A549 (cell line): ENCODE data around the gene PNISR. TPM values are rescaled to one million over a fixed set of nuclear protein-coding genes. Genes with fewer than 3 reads are reported as not detected.

Experiments used
- ATAC-seq, 2 experiments: fragments of 200-7000 bp in 1 of 2; fragments of >200 bp in 1 of 2; cut with Nextera tagmentation in 1 of 2; cut with Tn5 transposase in 1 of 2; 3 replicates each; pipeline versions ENCODE4 v1.8.0 to v1.9.1; 2018 to 2020; ENCODE audit warnings: mild to moderate bottlenecking in 1 of 2, moderate library complexity in 1 of 2
- CTCF ChIA-PET: fragments of 300-600 bp; sonication (Branson Sonifier 250); formaldehyde crosslinking; extraction: SDS; loops from one replicate; lab custom pipeline; 2021; ENCODE audit warnings: antibody characterized with exemption, inconsistent platforms; lab: Yijun Ruan, JAX
- POLR2A ChIA-PET: fragments of 350-600 bp; formaldehyde crosslinking; extraction: SDS; loops from one replicate; lab custom pipeline; 2021; ENCODE audit warnings: antibody characterized with exemption, inconsistent platforms; lab: Yijun Ruan, JAX
- DNase-seq, 2 experiments: peaks; one replicate each; pipeline versions ENCODE4 v3.0.0 to v3.0.0-alpha.2; 2011 to 2016; ENCODE audit warnings: low read depth in 1 of 2, low spot score in 1 of 2
- FAIRE-seq: peaks from 2 replicates; lab custom pipeline; 2011; peaks lifted over from hg19 to GRCh38; lab: Jason Lieb, UNC
- H3K27ac ChIP-seq, 2 experiments: fragments of >200 bp; sonication (Bioruptor Twin); formaldehyde crosslinking; 3 replicates each; pipeline ENCODE4 v1.5.1; 2016 to 2017
- H3K4me1 ChIP-seq: fragments of >200 bp; sonication (Bioruptor Twin); formaldehyde crosslinking; 3 replicates; pipeline ENCODE4 v1.6.1; 2016
- H3K4me2 ChIP-seq: fragments of >200 bp; sonication (Bioruptor Twin); formaldehyde crosslinking; 3 replicates; pipeline ENCODE4 v1.6.1; 2016
- H3K4me3 ChIP-seq: fragments of >200 bp; sonication (Bioruptor Twin); formaldehyde crosslinking; 3 replicates; pipeline ENCODE4 v1.5.1; 2016
- H3K9me3 ChIP-seq: fragments of >200 bp; sonication (Bioruptor Twin); formaldehyde crosslinking; 3 replicates; pipeline ENCODE4 v1.6.1; 2016
- BCL3 ChIP-seq: fragments of >200 bp; sonication (Bioruptor Twin); formaldehyde crosslinking; IDR thresholded peaks from 3 replicates; pipeline ENCODE4 v1.6.1; 2016
- CBX2 ChIP-seq: fragments of 200-600 bp; sonication (generic); IDR thresholded peaks from 2 replicates; pipeline ENCODE4 v1.6.1; 2016; ENCODE audit warnings: low read depth, mild to moderate bottlenecking, borderline replicate concordance
- CBX8 ChIP-seq: fragments of 200-600 bp; sonication (generic); IDR thresholded peaks from 2 replicates; pipeline ENCODE4 v1.6.1; 2016
- CTCF ChIP-seq: fragments of >200 bp; sonication (Bioruptor Twin); formaldehyde crosslinking; IDR thresholded peaks from 3 replicates; pipeline ENCODE4 v1.5.1; 2016
- EHF ChIP-seq: fragments of 250-450 bp; sonication (Bioruptor Pico); IDR thresholded peaks from 2 replicates; pipeline ENCODE4 v1.5.0; 2020; ENCODE audit warnings: mild to moderate bottlenecking
- EHMT2 ChIP-seq: fragments of 200-600 bp; sonication (generic); IDR thresholded peaks from 2 replicates; pipeline ENCODE4 v1.6.1; 2016; ENCODE audit warnings: antibody characterized with exemption, low read depth, mild to moderate bottlenecking, moderate library complexity
- EP300 ChIP-seq, 2 experiments: fragments of >200 bp; sonication (Bioruptor Twin); formaldehyde crosslinking; IDR thresholded peaks; 2 replicates in 1 of 2; 3 replicates in 1 of 2; pipeline ENCODE4 v1.6.1; 2016 to 2017
- FOSL2 ChIP-seq, 2 experiments: fragments of 450-650 bp in 1 of 2; fragments of >200 bp in 1 of 2; sonication (Bioruptor Twin) in 1 of 2; formaldehyde crosslinking; IDR thresholded peaks; 2 replicates each; pipeline versions ENCODE4 v1.5.0 to v1.6.1; 2016 to 2020; ENCODE audit warnings: mild to moderate bottlenecking in 1 of 2, moderate library complexity in 1 of 2
- HOXB5 ChIP-seq: fragments of 250-450 bp; sonication (Bioruptor Pico); IDR thresholded peaks from 2 replicates; pipeline ENCODE4 v1.5.0; 2020; ENCODE audit warnings: mild to moderate bottlenecking, moderate library complexity
- JUNB ChIP-seq: fragments of >200 bp; sonication (Bioruptor Twin); formaldehyde crosslinking; IDR thresholded peaks from 2 replicates; pipeline ENCODE4 v1.6.1; 2016
- KDM1A ChIP-seq: fragments of 200-600 bp; sonication (generic); IDR thresholded peaks from 2 replicates; pipeline ENCODE4 v1.6.1; 2016; ENCODE audit warnings: low read depth, mild to moderate bottlenecking
- MAFK ChIP-seq: fragments of 450-650 bp; IDR thresholded peaks from 2 replicates; pipeline ENCODE4 v1.6.1; 2014; ENCODE audit not compliant: partially characterized antibody
- MAX ChIP-seq: IDR thresholded peaks from 2 replicates; pipeline ENCODE4 v1.6.1; 2012
- NPAS2 ChIP-seq: fragments of 250-450 bp; sonication (Bioruptor Pico); IDR thresholded peaks from 2 replicates; pipeline ENCODE4 v1.8.0; 2022; ENCODE audit warnings: mild to moderate bottlenecking, moderate library complexity, borderline replicate concordance
- PHF8 ChIP-seq: fragments of 200-600 bp; sonication (generic); IDR thresholded peaks from 2 replicates; pipeline ENCODE4 v1.6.1; 2016; ENCODE audit warnings: low read depth, mild to moderate bottlenecking, antibody characterized with exemption, moderate library complexity, borderline replicate concordance
- POLR2A ChIP-seq: IDR thresholded peaks from 2 replicates; pipeline ENCODE4 v1.6.1; 2012; ENCODE audit warnings: mild to moderate bottlenecking, low read length
- RAD21 ChIP-seq, 2 experiments: fragments of >200 bp in 1 of 2; sonication (Bioruptor Twin) in 1 of 2; formaldehyde crosslinking in 1 of 2; IDR thresholded peaks in 1 of 2; conservative IDR thresholded peaks in 1 of 2; 2 replicates in 1 of 2; 3 replicates in 1 of 2; pipeline ENCODE4 v1.6.1; 2012 to 2018; ENCODE audit warnings: inconsistent platforms in 1 of 2
- REST ChIP-seq: fragments of 200-600 bp; sonication (generic); IDR thresholded peaks from 2 replicates; pipeline ENCODE4 v1.6.1; 2016; ENCODE audit warnings: antibody characterized with exemption, mild to moderate bottlenecking, moderate library complexity
- SREBF2 ChIP-seq: fragments of 450-650 bp; IDR thresholded peaks from 2 replicates; pipeline ENCODE4 v1.6.1; 2014; ENCODE audit warnings: mild to moderate bottlenecking, moderate library complexity
- TP53 ChIP-seq: fragments of 250-450 bp; sonication (Bioruptor Pico); IDR thresholded peaks from 2 replicates; pipeline ENCODE4 v1.5.0; 2021; ENCODE audit warnings: mild to moderate bottlenecking, moderate library complexity
- ZFP36 ChIP-seq: fragments of 450-650 bp; IDR thresholded peaks from 2 replicates; pipeline ENCODE4 v1.6.1; 2014; ENCODE audit warnings: borderline replicate concordance; ENCODE audit not compliant: partially characterized antibody
- ZSCAN20 ChIP-seq: fragments of 250-450 bp; sonication (Bioruptor Pico); IDR thresholded peaks from 2 replicates; pipeline ENCODE4 v1.8.0; 2022; ENCODE audit warnings: mild to moderate bottlenecking, moderate library complexity
- WGBS: methylation state at CpG from one replicate; pipeline ENCODE4 v1.1.6; 2017; ENCODE audit errors: missing lambda C conversion rate; 5-methylcytosine and 5-hydroxymethylcytosine counted together
- polyA plus RNA-seq, 4 experiments: library from polyadenylated mRNA; depleted of rRNA in 3 of 4; stranded (reverse); fragments of >200 nt; fragmentation: RNase III in 1 of 4; extraction: RNeasy Plus Mini Kit Qiagen cat#74134 plus additional on column Dnase treatment in 1 of 4; gene quantifications; 2 replicates in 3 of 4; 3 replicates in 1 of 4; pipeline ENCODE4 v1.2.3, GENCODE V29; 2011 to 2017

PNISR gene
- polyA plus RNA-seq, 2 of the 4 experiments (the other 2 are of a cell fraction) = 51.5 to 53.7 TPM

- Histone ChIP-seq H3K9me3 (no peaks in the 10 kb centered on the region), H3K27ac (no peak overlapping the region; a peak in 1 of 6 replicates), H3K4me2 (peak overlapping the region; percentile 90), H3K4me3 (peak overlapping the region; percentile 68), H3K4me1 (peaks cover 7% of the 10 kb centered on the region)
- POLR2A ChIA-PET = no interaction called here
- CTCF ChIA-PET = no interaction called here
- no peak for ATAC-seq
- peak in 1 of 2 experiments; percentile 6 for DNase-seq
- WGBS = 26% methylated on average over 10 of the region's 10 CpGs
- TF ChIP-seq CBX2 (no peak), HOXB5 (no peak), POLR2A (no peak), JUNB (no peak), ZFP36 (no peak), TP53 (no peak), EHF (no peak), SREBF2 (no peak), EP300 (IDR thresholded peaks at IDR 0.05) (no peak), PHF8 (no peak)
- no peak for FAIRE-seq
Observed at GRCh38 chr6:99350573-99350972, 74.5 kb downstream of the PNISR start.

- H3K4me1 ChIP-seq = peaks cover 10% of the 10 kb centered on the region
- 23% methylated on average over 4 of the region's 108 CpGs for WGBS
- H3K4me3 ChIP-seq = peak within 1 kb of the TSS; percentile 68
- FAIRE-seq (no peak), DNase-seq (peak; percentile 34 to 44), ATAC-seq (peak; percentile 85 to 92)
- ChIA-PET CTCF (no interaction called here), POLR2A (interaction anchor here (1.9 kb wide), 1 partner anchor 44 kb away, joined by 8 read pairs; the partner anchor contains the start of gene COQ3)
- H3K27ac ChIP-seq = peak within 1 kb of the TSS; percentile 70 to 94
- H3K9me3 ChIP-seq = no peaks in the 10 kb centered on the region
- peak within 1 kb of the TSS; percentile 90 for H3K4me2 ChIP-seq
- TF ChIP-seq CTCF = peak; percentile 31
- no peak for TF ChIP-seq KDM1A
- TF ChIP-seq PHF8 = peak; percentile 46; the same call in 1 of the 2 replicates
- TF ChIP-seq MAX = peak; percentile 17; the same call in 1 of the 2 replicates
- peak in 1 of 2 experiments; percentile 27; a peak in 1 of 5 replicates for TF ChIP-seq RAD21 (conservative IDR thresholded peaks at IDR 0.05 in 1 of 2, IDR thresholded peaks at IDR 0.05 in 1 of 2)
Observed at GRCh38 chr6:99349171-99350141, 75.7 kb downstream of the PNISR start, which contains the start of gene FAXC. Gene FAXC (minus strand): TSS chr6:99349674. CDS start chr6:99349372, 302 bp downstream.

GRCh38 chr6:99348288-99349170 lies 76.6 kb downstream of the PNISR start:
- Histone ChIP-seq H3K9me3 (no peaks in the 10 kb centered on the region), H3K27ac (peak overlapping the region; percentile 70 to 94), H3K4me3 (peak overlapping the region; percentile 68), H3K4me2 (peak overlapping the region; percentile 90), H3K4me1 (peaks cover 13% of the 10 kb centered on the region)
- DNase-seq = no peak
- 79% methylated on average over 22 of the region's 25 CpGs for WGBS
- ATAC-seq = no peak
- FAIRE-seq = no peak
- ChIA-PET CTCF (interaction anchor here (0.9 to 2.8 kb wide), 2 partner anchors 14 to 42 kb away, joined by 3 to 14 read pairs; no protein-coding TSS in a partner anchor), POLR2A (interaction anchor here (1.3 to 1.9 kb wide), 2 partner anchors 45 kb away, joined by 5 to 8 read pairs; partner anchors contain the start of gene COQ3)
- TF ChIP-seq NPAS2 (CRISPR knock-in tag) = no peak
- no peak for TF ChIP-seq CBX8
- TF ChIP-seq REST = no peak
- no peak for TF ChIP-seq EHMT2
- TF ChIP-seq MAX = no peak
- TF ChIP-seq FOSL2 (IDR thresholded peaks at IDR 0.05) = no peak
- TF ChIP-seq FOSL2 (CRISPR knock-in tag; IDR thresholded peaks at IDR 0.05) = no peak
- TF ChIP-seq ZSCAN20 (CRISPR knock-in tag) = no peak
- TF ChIP-seq BCL3 = no peak
- TF ChIP-seq CBX2 = no peak
- TF ChIP-seq MAFK = no peak
